ENCODE measurements around the gene DOCK1.
A peak's percentile ranks its signal among the peaks of the same experiment; 100 is the strongest.
"Not testable (repeated sequence)": the region's sequence is repeated elsewhere in the genome, so short reads cannot be mapped to it uniquely, and the experiment has no call there.

DOCK1 gene

DNA sequence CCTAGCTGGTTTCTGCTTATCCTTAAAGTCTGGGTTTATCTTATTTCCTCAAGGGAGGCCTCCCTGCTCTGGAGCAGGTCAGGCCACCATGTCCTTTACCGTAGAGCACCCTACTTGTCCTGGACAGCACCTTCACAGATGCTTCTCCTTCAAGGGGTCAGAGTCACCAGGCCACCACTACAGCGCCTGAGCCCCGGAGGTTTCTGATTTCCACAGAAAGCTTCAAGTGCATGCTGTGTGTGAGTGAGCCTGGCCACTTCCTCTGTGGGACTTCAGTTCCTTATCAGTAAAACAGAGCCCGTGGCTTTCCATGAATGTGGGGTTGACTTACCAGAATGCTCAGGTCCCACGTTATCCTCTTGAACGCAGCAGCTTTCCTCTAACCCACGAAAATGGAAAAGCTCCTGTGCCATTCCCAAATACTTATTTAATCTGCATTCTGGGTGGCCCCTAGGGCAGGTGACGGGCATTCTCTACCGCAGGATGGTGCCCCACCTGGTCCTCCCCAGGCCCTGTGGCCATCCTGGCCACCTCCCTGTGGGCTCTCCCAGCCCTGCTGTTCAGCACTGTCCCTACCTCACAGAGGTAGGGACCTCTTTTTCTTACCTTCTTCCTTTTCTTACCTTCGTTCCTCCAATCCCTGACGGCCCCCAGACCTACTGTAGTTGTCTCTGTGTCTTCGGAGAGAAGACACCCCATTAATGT lies 1.4 kb upstream of the DOCK1 start:
- DNase-seq: no peak

DNA sequence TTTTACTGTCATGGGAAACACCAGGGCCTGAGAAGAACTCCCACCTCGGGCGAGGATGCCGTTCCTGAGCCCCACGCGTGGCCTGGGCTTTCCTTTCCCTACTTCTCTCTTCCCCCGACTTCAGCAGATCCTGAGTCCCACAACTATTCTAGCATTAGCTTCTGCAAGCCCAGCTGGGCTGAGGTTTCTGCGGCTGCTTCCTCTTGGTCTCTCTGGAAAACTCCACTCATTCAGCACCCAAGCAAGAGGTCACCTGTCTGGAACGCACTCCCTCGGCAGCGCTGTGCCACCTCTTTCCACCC lies 761 bp upstream of the DOCK1 start:
- no peak for DNase-seq

DNA sequence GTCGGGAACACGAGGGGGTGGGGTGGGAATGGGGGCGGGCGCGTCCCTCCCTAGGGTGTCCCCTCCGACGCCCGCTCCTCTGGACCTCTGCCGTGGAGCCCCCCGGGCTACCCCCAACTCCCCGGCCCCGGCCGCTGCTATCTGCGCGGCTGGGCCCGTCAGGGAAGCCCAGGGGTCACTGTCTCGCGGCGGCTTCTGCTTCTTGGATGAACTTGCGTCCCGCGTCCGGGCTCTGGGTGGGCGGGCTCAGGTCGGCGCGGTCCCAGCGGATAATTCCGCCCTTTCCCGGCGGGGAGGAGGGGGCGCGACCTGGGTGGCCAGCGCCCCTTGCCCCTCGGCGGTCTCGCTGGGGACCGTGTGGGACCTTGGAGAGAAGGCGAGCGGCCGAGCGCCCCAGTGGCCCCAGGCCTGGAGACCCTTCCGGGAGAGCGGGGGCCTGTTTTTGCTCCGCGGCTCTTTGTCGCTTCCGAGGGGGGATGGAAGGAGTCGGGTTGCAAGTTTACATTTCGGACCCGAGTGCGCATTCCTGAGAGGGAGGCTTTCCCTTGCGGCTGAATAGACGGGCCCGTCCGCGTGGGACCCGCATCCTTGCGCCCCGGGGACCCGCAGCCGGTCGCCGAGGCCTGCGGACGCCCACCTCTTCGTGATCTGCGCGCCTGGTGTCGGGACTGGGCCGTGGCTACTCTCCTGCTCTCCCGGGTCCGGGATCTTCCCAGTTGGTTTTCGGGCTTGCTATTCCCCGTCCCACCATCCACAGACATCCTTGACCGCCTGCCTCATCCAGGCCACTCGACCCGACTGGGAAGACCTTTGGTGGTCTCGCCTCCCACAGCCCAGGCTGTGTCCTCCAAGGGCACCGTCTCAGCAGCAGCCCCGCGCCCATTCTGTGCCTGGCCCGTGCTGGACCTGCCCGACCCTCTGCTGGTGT lies 812 bp downstream of the DOCK1 start:
- no peak for DNase-seq

DNA sequence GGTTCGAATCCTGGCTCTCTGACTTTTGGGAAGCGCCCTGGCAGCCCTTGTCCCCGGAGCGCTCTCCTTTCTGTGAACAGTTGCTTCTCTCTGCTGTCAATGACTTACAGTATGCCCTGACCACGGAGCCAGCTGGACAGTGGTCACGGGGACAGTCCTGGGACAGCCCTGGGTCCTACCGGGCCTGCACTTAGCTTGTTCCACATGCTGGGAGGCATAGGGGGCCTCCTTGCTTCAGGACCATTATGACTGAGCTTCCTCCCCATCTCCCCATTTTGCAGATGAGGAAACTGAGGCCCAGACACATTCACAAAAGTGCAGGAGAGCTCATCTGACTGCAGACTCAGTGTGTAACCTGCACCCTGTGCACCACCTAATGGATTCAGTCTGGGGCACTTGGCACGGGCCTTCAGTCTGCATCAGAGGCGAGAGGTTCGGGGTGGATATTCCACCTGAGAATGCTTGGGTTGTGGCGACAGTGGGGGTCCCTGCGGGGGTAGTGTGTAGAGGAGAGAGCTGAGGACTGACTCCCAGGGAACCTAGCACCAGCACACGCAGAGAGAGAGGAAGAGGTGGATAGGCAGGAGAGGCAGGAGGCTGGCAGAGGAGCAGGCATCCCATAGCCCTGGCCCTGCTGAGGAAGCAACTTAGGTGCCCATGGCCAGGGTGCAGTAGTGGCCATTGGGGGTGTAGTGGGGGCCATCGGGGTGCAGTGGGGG lies 1.6 kb downstream of the DOCK1 start:
- no peak for DNase-seq

DNA sequence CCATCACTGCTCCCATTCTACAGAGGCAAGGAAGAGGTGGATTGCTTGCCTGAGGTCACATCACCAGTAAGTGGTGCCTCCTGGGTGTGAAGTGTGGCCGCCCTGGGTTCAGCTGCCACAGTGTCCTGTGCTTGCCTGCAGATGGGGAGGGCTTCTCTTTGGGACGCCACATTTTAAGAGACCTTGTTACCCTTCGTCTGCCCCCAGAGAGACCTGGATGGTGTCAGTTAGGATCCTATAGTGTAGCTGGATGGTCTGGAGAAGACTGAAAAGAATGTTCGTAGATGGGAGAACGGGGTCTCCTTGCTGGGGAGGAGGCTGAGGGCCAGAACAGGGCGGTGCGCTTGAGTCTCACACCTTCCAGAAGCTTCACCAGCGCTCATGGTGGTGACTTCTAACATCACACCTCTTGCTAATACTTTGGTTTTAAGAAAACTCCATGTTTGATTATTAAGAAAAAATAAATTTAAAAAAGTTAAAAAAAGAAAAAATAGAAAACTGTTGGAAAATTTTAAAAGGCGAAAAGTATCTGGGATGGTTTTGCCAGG lies 2.3 kb downstream of the DOCK1 start:
- no peak for DNase-seq

DNA sequence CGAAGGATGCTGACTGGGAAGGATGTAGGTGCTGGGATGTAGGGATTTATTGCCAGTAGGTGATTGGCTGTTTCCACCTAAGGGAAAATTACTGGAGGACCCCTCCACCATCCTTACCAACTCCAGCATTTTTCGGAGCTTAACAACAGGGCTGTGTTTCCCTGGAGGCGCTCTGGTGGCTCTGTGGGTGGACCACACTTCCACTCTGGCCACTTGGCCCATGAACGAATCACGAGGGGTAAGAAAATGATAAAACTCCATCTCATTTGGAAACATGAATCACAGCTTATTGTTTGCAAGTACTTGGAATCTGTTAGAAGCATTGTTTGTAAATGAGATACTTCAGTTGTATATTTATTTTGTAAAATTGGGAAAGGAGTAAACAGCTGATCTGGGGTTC lies 3.0 kb downstream of the DOCK1 start:
- no peak for DNase-seq

- no peak for DNase-seq
Observed at GRCh38 chr10:126908729-126909128, 3.5 kb downstream of the DOCK1 start.

- no peak for DNase-seq
Observed at GRCh38 chr10:126909147-126909546, 3.9 kb downstream of the DOCK1 start.

GRCh38 chr10:126910196-126910595 lies 5.0 kb downstream of the DOCK1 start:
- no peak for DNase-seq

DNA sequence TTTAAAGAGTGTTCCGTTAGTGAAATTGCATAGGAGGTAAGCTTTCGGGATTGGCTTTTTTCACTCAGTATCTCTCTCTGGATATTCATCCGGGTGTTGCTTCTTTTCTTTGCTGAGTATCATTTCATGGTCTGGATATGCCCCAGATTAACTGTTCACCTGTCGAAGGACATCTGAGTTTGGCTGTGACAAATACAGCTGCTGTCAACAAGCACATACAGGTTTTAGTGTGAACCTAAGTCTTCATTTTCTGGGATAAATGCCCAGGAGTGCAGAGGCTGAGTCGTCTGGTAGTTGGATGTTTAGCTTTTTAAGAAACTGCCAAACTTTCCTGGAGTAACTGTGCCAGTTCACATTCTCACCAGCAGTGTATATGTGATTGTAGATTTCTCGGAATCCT lies 5.6 kb downstream of the DOCK1 start:
- no peak for DNase-seq

DNA sequence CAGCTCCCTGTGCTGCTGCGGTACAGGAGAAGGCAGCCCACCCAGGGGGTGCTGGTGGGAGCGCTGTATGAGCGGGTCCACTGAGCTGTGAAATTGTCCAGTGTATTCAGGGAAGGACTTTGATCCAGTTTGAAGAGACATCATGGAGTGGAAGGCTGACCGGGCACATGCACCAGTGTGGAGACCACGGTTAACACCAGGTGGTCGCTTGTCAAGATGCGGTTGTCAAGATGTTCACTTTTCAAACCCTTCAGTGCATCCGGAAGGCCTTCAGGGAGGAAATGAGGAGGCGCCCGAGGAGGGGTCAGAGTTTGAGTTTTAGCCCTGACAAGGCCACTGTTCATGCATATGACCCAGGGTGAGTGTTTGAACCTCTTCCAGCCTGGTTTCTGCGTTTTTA lies 6.1 kb downstream of the DOCK1 start:
- no peak for DNase-seq

GRCh38 chr10:126913316-126913715 lies 8.1 kb downstream of the DOCK1 start:
- DNase-seq: no peak

GRCh38 chr10:126914561-126914960 lies 9.3 kb downstream of the DOCK1 start:
- no peak for DNase-seq

DNA sequence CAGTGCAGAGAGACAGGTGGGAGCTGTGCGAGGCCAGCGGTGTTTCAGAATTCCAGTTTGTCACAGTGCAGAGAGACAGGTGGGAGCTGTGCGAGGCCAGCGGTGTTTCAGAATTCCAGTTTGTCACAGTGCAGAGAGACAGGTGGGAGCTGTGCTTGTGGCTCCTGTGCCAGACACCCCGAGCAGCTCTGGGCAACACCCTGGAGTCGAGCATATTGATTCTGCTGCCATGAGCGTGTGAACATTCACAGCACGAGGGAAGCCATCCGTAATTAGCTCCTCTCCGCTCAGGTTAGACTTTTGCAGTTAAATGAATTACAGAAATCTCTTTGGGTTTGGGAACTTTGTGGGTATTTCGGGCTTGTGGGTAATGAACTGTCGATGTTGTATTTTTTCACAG lies 11.7 kb downstream of the DOCK1 start:
- DNase-seq: not testable (repeated sequence)

GRCh38 chr10:126917375-126917774 lies 12.1 kb downstream of the DOCK1 start:
- no peak for DNase-seq

DNA sequence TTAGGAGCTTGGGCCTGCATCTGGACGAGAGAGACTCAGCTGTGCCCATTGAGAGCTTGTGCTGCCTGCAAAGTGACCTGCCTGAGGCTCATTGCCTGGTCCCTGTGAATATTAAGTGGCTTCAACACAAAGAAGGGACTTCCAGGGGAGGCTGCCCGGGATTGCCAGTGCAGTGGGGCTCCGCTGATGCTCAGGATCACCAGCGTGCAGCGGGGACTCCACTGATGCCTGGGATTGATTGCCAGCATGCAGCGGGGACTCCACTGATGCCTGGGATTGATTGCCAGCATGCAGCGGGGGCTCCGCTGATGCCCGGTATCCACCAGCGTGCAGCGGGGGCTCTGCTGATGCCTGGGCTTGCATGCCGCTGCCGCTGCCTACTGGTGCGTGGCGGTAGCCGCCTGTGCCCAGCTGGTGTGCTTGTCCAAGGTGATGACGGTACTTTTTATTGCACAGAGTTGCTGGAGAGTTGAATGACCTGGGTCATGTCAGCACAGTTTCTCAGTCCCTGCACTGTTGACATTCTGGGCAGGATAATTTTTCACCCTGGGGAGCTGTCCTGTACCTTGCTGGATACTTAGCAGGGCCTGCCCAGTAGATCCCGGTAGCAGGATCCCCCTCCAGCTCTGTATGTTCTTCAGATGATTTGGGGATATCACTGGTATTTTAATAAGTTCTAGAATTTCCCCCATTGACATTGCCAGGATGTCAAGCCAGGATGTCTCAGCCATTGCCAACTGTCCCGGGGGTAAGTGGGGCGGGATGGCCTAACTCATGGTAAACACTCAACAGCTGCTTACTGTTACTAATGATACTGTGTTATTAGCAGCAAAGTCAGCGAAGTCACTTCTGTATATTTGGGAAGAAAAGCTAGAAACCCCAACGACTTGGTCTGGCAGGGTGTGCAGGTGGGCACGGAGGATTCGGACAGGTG lies 13.0 kb downstream of the DOCK1 start:
- peak; percentile 18 for DNase-seq

- no peak for DNase-seq
Observed at GRCh38 chr10:126919426-126919825, 14.2 kb downstream of the DOCK1 start.

DNA sequence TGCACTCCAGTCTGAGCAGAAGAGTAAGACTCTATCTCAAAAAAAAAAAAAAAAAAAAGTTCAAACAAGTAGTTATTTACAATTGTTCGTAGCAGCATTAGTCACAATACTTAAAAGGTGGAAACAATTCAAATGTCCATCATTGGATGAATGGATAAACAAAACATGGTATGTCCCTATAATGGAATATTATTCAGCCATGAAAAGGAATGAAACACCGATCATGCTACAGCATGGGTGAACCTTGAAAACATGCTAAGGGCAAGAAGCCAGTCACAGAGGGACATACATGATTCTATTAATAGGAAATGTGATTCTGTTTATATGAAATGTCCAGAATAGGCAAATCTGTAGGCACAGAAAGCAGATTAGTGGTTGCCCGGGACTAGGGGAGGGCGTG lies 15.9 kb downstream of the DOCK1 start:
- no peak for DNase-seq

DNA sequence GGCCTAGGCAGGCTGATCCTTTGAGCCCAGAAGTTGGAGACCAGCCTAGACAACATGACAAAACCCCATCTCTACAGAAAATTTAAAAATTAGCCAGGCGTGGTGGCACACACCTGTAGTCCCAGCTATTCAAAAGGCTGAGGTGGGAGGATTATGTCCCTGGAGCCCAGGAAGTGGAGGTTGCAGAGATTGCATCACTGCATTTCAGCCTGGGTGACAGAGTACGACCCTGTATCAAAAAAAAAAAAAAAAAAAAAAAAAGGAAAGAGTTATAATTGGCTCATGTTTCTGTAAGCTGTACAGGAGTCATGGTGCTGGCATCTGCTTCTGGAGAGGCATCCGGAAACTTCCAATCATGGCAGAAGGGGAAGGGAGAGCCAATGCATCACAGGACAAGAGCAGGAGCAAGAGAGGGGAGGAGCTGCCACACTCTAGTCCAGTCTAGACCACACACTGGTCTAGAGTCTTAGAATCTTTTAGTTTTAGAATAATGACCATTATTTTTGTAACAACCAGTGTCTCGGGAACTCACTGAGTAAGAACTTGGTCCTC lies 16.8 kb downstream of the DOCK1 start:
- no peak for DNase-seq

DNA sequence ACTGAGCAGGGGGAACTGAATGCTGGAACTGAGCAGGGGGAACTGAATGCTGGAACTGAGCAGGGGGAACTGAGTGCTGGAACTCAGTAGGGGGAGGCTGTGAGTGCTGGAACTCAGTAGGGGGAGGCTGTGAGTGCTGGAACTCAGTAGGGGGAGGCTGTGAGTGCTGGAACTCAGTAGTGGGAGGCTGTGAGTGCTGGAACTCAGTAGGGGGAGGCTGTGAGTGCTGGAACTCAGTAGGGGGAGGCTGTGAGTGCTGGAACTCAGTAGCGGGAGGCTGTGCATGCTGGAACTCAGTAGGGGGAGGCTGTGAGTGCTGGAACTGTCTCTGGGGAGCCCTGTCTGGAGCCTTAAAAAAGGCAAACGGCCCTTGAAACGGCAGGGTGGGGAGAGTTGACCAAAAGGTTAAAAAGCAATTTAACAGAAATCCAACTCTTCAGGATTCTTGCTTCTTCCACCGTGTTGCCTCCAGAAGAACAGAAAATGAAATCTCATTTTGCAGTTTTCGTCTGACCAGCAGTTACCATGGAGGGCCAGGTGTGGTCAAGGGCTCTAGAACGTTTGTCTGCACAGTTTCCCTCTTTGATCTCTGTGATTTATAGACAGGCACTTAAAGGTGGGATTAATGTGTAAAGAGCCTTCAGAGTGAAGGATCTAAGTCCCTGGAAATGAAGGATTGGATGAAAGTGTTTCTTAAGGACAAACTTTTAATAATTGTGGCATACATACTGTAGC lies 19.1 kb downstream of the DOCK1 start:
- DNase-seq: peak; percentile 51

DNA sequence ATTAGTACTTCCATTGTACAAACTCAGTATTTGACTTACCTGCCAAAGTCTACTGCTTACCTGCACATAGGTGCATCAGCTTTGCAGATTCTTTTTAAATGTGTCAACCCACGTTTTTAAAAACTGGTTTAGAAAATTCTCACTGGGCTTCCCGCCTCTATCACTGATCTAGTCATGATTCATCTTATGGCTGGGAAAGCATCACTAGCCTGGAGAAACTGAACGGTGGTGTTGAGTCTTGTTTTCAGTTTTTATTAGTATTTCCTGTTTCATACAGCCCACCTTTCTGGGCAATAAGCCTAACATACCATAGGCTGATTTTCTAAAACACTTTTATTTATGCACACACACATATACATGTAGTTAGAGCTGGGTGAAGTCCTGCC lies 19.7 kb downstream of the DOCK1 start:
- no peak for DNase-seq
